Measurements from ENCODE around the gene STX3.
"Not testable (repeated sequence)": the region's sequence is repeated elsewhere in the genome, so short reads cannot be mapped to it uniquely, and the experiment has no call there.

STX3 gene

DNA sequence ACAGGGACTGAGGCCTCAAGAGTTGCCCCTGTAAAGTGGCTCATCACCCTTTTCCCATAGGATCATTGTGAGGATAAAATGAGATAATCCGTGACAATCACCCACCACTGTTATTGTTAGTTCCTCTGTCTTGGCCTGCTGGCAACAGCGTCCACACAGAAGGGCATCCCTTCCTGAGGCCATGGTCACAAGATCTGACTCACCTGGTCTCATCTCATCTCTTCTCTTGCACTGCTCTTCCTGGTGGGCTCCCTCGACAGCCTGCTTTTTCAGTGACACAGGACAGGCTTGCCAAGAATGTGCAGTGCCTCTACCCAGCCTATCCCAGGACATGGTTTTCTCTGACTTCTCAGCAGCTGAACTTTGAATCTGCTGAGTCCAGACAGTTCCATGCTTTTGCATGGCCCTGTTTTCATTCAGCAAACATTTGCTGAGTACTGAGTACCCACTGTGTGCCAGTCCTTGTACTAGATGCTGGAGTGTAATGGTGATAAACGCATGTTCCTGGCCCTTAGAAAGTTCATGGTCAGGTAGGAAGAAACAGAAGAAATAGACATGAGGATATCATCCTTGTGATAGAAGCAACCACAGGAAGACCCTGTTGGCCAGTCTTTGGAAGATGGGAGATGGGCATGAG lies 3.3 kb downstream of the STX3 start:
- DNase-seq (ENCODE audit: low read depth, low spot score): no peak

DNA sequence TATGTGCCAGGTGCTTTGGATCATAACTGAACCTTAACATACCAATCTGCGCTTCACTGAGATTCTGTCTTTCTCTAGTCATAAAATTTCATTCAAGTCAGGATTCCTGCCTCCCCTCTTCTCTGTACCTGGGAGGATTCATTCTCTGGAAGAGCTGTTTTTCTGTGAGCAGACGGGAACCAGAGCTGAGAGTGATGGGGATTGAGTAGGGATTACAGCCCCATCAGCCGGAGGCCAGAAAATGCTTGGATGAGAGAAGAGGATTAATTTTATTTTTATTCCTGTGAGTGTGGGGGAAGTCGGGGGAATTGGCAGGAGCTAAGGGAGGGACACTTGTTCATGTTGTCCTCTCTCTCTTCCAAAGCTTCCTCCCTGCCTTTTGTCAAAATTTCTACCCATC lies 4.7 kb downstream of the STX3 start:
- no peak for DNase-seq (ENCODE audit: low read depth, low spot score)

DNA sequence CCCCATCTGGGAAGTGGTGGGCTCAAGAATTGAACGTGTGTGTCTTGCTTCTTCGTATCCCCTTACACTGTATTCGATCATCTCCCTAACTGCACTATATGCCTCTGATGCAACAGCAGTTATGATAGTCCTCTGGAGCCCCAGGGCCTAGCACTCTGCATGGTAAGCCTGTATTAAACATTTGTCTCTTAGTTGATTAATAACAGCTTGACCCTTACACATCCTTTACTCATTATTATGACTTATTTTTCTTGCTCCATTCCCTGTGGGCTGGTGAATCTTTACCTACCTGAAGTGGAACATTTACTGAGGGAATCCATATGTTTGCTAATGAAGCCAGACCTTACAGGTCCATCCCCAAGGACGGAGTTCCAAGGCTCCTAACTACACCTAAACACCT lies 5.6 kb downstream of the STX3 start:
- DNase-seq (ENCODE audit: low read depth, low spot score): no peak

DNA sequence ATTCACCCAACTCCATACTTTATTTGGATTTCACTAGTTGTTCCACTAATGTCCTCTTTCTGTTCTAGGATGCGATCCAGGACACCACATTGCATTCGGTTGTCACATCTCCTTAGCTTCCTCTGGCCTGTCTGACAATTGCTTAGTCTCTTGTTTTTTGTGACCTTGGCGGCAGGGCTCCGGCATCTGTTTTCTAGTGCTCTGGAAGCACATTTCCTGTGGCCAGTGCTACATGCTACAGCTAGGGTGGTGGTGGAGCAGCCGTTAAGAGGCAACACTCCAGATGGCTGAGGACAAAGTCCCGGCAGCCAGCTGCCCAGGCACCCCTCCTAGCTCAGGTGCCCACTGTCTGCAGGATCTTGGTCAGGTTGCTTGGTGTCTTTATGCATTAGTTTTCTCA lies 6.8 kb downstream of the STX3 start:
- no peak for DNase-seq (ENCODE audit: low read depth, low spot score)

DNA sequence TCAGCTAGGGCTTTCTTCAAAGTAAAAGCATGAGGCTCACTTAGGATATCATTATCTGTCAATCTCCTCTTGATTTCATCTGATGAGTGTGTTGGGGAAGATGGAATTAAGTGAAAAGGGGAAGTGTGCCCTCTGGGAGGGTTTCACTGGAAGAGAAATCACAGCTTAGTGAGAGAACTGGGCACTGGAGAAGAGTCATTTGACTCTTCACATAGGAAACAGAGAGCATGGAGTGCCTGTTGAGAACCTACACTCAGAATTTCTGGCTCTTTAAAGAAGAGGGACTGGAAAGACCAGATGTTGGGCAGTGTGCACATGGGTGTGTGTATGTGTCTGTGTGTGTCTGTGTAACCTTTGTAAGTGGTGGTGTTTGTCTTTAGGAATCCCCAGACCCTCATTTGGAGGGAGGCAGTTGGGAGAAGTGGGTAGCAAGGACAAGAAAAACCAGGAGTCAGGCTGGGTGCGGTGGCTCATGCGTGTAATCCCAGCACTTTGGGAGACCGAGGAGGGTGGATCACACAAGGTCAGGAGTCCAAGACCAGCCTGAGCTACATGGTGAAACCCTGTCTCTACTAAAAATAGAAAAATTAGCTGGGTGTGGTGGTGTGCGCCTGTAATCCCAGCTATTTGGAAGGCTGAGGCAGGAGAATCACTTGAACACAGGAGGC lies 10.0 kb downstream of the STX3 start:
- no peak for DNase-seq (ENCODE audit: low read depth, low spot score)

DNA sequence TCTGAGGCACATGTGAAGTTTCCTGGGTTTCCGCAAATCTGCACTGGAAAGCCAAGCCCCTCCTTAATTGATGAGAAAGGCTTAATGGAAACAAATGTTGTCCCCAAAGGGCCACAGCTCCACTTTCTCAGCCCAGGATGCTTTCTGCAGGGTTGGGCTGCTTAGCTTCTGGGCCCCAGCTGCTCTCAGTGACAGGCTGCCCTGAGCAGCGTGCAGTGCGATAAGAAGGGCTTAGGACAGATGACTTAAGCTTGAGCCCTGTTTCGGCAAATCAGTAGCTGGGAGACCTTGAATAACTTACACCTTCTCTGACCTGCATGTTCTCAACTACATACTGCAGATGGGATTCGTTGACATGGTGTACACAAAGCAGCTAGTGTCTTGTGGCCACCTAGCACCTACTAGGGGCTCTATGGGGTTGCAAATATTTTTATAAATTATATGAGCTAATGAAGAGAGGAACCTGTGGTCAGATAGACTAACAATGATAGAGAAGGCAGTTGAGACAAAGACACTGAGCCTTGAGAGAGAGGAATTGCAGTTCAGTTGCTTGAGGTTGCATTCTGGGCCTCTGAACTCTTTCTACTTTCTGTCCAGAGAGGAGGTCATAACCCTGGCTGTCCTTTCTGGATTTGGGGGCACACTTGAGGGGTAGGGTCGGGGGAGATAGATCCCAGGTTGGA lies 11.5 kb downstream of the STX3 start:
- no peak for DNase-seq (ENCODE audit: low read depth, low spot score)

DNA sequence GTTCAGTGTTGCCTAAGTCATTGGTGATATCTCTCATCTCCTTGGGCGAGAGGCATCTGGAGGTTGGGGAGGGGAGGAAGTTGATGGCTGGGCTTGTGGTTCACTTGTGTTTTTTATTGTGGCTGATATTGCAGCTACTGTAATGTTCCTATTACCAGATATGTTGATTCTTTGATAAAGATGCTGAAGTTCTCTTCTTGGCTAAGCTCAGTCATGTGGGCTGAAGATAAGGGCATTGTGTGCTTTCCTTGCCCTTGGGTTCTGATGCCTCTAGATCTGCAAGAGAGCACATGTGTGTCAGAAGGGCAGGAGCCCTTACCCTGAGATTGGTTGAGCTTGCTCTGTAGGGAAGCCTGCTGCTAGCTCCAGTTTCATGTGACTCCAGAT lies 12.0 kb downstream of the STX3 start:
- DNase-seq (ENCODE audit: low read depth, low spot score): no peak

DNA sequence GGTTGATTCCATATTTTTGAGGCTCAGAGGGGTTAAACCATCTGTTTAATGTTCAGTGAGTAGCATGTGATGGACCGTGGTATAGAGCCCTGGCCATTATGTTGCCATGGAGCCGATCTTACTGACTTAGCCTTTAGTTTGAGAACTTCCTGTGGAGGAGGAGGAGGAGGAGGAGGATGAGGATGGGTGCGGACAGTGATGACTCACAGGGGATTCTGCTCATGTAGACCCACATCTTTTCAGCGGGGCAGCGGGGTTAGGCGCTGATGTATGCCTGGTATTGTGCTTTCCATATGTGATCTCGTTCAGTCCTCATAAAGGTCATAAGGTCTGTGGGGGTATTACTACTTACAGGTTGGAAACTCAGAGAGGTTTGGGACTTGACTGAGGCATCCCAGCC lies 13.9 kb downstream of the STX3 start:
- no peak for DNase-seq (ENCODE audit: low read depth, low spot score)

DNA sequence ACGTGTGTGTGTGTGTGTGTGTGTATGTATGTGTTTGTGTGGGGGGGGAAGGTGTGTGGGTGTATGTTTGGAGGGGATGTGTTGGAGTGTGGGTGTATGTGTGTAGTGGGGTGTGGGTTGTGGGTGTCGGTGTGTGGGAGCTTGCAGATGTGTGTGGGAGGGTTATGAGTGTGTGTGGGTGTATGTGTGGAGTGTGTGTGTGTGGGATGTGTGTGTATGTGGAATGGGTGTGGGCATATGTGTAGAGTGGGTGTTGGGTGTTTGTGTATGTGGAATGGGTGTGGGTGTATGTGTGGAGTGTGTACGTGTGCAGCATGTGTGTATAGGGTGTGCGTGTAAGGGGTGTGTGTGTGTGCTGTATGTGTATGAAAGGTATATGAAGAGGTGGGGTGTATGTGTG lies 14.7 kb downstream of the STX3 start:
- no peak for DNase-seq (ENCODE audit: low read depth, low spot score)

DNA sequence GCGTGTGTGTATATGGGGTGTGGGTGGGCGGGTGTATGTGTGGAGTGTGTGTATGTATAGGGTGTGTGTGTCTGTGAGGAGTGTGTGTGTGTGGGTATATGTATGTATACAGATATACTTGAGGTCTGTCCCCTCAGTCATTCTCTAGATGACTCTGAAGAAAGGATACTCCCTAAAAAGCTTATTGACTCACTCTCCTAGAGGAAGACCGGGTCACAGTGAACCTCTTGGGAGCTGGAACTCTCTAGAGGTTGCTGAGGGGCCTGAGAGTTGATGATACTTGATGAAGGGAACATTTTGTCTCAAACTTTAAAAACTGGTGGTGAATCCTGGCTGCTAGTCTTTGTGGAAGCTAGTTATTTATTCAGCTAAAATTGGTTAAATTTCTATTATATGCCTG lies 15.1 kb downstream of the STX3 start:
- DNase-seq (ENCODE audit: low read depth, low spot score): no peak

DNA sequence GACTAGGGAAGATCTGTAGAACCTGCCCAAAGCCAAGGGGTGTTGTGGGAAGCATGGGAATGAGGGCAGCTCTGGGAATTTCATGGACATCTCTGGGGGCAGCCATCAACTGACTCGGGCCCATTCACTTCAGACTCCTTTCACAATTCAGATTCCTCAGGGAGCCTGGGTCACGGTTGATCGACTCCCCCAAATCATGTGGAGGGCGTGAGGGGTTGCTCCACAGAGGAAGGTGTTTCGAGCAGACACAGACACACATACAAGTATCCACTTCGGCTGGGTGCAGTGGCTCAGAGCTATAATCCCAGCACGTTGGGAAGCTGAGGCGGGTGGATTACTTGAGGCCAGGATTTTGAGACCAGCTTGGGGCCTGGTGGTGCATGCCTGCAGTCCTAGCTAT lies 15.7 kb downstream of the STX3 start:
- no peak for DNase-seq (ENCODE audit: low read depth, low spot score)

DNA sequence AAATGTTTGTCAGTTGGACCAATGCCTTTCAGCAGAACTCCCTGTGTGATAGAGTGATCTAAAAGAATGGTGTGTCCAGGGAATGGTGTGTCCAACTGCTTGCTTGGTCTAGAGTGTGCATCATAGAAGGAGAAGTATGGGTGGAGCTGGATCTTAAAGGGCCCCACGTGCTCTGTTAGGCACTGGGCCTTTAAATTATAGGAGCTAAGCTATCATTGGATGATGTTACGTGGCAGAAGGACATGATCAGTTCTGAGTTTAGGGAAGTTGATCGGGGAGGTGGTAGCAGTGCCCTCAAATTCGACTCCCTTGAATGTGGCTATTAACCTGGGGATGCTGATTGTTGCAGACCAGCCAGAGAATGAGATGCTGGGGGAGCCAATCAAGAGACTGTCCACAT lies 16.4 kb downstream of the STX3 start:
- DNase-seq (ENCODE audit: low read depth, low spot score): no peak

DNA sequence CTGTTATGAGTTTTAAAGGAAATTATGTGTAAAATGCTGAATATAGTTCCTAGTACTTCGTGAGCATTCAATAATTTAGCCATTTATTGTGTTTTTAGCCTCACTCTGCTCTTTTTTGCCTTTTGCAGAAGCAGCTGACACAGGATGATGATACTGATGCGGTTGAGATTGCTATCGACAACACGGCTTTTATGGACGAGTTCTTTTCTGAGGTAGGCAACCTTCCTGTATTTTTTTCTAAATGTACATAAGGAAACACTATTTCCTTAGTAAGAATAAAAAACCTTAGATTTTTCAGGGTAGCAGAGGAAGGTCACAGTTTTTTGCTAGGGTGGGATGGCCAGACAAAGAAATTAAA lies 17.9 kb downstream of the STX3 start:
- DNase-seq (ENCODE audit: low read depth, low spot score): no peak

DNA sequence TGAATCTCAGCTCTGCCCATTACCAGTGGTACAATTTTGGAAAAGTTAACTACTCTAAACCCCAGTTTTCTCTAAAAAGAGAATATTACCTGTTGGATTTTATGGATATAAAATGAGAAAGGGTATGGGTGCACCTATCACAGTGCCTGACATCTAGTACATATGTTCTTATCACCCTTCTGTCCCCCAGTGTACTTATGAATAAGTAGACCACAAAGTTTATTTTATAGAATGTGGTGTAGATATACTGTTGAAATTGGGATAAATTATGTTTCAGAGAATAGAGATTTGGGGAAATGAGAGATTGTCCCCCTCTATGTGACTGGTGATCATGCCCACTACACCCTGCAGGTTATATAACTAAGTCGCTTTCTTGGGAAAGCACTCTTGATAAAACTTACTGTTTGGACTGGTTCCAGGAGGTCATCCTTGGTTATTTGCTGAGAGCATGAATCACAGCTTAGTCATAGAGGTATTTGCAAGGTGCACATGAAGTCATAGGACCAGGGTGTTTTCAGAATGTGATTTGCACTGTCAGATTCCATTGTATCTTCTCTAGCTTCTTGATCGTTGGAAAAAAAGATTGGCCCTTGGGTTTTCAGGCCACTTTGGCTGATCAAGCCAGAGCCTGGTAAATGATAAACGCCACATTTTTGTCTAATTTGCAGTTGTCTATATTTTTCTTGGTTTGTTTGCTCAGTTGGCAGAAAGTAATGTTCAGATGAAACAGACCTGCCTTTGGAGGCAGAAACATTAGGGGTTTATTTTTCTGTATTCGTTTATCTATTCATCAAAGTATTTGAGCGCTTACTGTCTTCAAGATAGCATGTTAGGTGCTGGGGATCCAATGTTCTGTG lies 21.3 kb downstream of the STX3 start:
- no peak for DNase-seq (ENCODE audit: low read depth, low spot score)

DNA sequence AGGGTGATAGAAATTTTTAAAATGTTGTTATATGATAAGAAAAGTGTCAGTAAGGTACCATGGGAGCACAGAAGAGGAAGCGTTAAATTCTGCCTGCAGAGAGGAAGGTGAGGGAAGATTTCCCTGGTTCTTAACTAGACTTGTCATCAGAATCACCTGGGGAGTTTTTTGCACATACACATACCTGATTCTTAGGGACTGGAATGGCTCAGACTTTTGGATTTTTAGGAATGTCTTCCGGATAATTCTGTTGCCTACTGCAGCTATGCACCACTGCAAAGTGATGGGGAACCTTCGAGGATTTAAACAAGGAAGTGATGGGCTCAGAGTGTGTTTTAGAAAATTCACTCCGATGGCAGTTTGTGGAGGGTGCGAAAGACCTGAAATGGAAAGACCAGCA lies 21.9 kb downstream of the STX3 start:
- DNase-seq (ENCODE audit: low read depth, low spot score): no peak

DNA sequence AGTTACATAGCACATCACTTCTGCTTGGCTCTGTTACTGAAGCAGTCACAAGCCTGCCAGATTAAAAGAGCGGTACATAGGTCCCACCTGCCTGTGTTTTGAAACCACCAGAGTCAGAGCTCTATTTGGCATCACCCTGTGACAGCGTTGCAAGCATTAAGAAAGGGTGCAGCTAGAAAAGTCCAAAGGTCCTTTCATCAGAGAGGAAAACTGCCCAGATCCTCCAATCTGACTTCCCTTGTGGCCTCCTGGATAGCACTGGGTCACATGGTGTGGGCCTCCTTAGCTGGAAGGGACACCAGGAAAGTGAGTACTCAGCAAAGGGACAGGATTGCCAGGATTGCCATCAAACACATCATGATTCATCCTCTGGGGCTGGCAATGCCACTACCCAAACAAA lies 22.9 kb downstream of the STX3 start:
- no peak for DNase-seq (ENCODE audit: low read depth, low spot score)

DNA sequence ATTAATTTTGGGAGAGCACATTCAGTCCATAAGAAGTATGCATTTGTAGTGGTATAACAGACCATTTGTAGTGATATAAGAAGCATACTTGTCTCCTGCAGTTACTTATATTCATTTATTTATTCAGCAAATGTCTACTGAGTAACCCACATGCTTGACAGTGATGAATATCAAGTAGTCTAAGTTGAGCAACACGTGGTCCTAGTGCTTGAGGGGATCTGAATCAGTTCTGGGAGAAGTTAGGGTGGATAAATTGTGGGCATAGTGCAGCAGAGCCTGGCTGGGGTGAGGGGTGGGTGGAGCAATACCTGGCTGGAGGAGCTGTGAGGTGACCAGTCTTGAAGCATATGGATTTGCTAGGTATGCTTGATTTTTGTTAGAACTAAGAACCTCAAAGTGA lies 24.3 kb downstream of the STX3 start:
- DNase-seq (ENCODE audit: low read depth, low spot score): no peak

DNA sequence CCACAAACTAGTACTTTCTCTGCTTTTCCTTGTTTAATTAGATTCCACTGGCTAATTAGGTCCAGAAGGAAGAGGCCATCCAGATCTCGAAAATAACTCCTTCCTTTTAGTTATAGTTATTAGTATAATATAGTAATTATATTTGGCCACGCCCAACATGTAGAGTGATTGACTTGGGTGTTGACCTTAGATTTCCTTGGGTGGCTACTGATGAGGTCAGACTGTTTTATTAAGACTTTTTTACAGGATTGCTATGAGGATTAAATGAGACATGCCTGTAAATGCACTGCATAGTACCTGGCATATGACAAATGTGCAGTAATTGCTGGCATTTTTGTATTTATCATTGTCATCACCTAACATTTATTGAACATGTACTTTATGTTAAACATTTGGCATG lies 26.9 kb downstream of the STX3 start:
- DNase-seq (ENCODE audit: low read depth, low spot score): no peak

DNA sequence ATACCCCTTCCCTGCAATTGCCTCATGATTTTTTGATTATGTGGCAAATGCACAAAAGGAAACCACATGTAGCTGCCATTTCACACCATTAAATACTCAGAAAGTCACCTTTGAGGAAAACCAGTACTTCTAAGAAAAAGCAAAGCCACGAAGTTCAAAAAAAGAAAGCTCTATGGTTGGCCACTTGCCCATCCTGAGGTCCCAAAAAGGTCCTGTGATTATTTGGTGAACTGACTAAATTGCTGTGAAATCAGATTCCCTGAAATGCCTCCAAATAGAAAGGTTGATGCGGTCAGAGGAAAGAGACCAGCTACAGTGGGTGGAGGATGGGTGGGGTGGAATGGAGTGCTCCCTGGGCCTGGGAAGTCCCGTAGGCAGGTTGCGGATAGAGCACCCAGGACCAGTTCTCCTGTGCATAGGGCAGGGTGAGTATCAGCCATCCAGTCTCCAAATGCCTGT lies 28.5 kb downstream of the STX3 start:
- no peak for DNase-seq (ENCODE audit: low read depth, low spot score)

DNA sequence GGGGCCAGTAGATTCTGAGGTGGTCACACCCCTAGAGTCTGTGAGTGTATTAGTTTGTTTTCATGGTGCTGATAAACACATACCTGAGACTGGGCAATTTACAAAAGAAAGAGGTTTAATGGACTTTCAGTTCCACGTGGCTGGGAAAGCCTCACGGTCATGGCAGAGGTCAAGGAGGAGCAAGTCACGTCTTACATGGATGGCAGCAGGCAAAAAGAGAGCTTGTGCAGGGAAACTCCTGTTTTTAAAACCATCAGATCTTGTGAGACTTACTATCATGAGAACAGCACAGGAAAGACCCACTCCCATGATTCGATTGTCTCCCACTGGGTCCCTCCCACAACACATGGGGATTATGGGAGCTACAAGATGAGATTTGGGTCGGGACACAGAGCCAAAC lies 29.3 kb downstream of the STX3 start:
- DNase-seq (ENCODE audit: low read depth, low spot score): not testable (repeated sequence)

DNA sequence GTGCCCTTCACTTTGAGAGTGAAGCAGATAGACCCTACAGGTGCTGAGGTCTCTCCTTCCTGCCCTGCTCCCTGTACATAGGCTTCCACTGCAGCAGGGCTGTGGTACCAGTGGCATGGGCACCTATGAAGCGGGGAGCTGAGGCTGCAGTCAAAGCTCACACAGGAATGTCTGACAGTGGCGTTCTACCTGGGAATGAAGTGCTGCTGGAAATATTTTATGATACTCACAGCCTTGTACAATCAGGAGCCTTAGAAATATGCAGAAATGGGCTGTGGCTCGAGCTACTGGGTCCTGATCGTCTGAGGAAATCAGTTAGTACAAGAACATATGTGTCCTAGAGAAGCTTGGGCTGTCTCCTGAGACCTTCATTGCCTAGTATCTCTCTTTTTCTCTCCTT lies 30.6 kb downstream of the STX3 start:
- no peak for DNase-seq (ENCODE audit: low read depth, low spot score)

DNA sequence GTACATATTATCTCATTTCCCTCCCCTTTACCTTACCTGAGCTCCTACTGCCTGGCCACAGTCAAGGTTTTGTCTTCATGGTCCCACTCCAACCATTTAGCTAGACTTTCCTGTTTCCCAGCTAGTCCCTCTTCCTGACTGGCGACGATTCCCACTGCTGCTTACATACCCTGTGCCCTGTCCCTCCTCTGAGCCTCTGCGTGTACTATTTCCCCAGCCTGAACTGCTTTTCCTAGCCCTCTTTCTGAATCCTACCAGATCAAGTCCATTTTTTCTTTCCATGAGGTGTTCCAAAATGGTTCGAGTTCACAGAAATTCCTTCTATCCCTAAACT lies 32.0 kb downstream of the STX3 start:
- DNase-seq (ENCODE audit: low read depth, low spot score): no peak

DNA sequence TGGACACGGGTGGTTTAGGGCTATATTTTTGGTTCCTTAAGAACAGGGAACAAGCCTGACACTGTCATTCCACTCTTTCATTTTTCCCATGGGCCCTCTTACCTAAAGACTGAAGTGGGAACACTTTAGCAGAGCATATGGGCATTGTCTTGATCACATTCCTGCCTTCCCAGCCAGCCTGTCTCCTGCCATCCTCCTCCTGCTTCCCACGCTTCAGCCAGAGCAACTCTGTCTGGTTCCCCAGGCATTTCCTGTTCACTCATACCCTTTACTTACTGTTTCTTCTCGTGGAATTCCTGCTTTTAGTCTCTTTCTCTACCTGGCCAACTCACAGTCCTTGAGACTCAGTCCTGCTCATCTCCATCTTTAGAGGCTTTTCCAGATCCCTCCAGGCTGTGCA lies 32.6 kb downstream of the STX3 start:
- DNase-seq (ENCODE audit: low read depth, low spot score): no peak

All from activated CD4-positive, CD25-positive, alpha-beta regulatory T cell treated with anti-CD3 and anti-CD28 coated beads, Interleukin-2, amount 50 U/mL, for 16 hours (primary cell).